ENCODE results near the gene PLCB1.

DNA sequence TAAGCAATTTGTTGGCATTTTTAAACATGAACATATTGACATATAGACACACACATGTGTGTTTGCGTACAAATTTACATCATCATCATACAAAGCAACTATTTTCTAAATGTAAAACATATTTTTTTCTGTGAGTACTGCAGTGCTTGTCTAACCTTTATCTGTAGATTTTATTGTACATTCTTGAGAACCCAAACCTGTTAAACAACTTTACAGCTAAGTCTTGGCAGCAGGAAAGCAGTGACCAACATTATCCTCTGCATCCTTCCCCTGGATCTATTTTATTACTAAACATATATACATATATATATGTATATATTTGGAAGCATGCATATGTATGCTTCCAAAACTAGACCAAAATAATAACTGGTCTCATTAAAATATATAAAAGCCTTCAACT is 10.4 kb upstream of the PLCB1 start:
- TF ChIP-seq, protein P1, sequence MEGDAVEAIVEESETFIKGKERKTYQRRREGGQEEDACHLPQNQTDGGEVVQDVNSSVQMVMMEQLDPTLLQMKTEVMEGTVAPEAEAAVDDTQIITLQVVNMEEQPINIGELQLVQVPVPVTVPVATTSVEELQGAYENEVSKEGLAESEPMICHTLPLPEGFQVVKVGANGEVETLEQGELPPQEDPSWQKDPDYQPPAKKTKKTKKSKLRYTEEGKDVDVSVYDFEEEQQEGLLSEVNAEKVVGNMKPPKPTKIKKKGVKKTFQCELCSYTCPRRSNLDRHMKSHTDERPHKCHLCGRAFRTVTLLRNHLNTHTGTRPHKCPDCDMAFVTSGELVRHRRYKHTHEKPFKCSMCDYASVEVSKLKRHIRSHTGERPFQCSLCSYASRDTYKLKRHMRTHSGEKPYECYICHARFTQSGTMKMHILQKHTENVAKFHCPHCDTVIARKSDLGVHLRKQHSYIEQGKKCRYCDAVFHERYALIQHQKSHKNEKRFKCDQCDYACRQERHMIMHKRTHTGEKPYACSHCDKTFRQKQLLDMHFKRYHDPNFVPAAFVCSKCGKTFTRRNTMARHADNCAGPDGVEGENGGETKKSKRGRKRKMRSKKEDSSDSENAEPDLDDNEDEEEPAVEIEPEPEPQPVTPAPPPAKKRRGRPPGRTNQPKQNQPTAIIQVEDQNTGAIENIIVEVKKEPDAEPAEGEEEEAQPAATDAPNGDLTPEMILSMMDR (IDR thresholded peaks at IDR 0.05; ENCODE audit: low read depth, low read length, poor library complexity, severe bottlenecking), result no peak
- no peak for TF ChIP-seq EZH2phosphoT487 (IDR thresholded peaks at IDR 0.05; ENCODE audit: borderline replicate concordance, low read length)
